PC-3 (cell line): Measurements from ENCODE around the gene RTN4. TPM values are rescaled to one million over a fixed set of nuclear protein-coding genes. Genes with fewer than 3 reads are reported as not detected.

Source experiments
- ATAC-seq: fragments of 200-7000 bp; cut with Tn5 transposase; 2 replicates; pipeline ENCODE4 v1.9.1; 2020; ENCODE audit warnings: mild to moderate bottlenecking, moderate library complexity
- BruUV-seq: library from RNA; stranded (reverse); fragments of 400-500 nt; replicated peaks from 2 replicates; lab custom pipeline; 2021; lab: Mats Ljungman, UMichigan
- CTCF ChIA-PET: fragments of 300-600 bp; sonication (Branson Sonifier 250); formaldehyde crosslinking; loops from one replicate; lab custom pipeline; 2022; ENCODE audit warnings: antibody characterized with exemption; lab: Charles Lee
- POLR2A ChIA-PET: fragments of 300-600 bp; sonication (Branson Sonifier 250); formaldehyde crosslinking; loops from one replicate; lab custom pipeline; 2022; ENCODE audit warnings: antibody characterized with exemption; ENCODE audit not compliant: unreplicated experiment; lab: Charles Lee
- DNase-seq: peaks from one replicate; pipeline ENCODE4 v3.0.0-alpha.2; 2015
- H2AFZ ChIP-seq: fragments of 300-600 bp; sonication (generic); 2 replicates; pipeline ENCODE4 v1.6.0; 2016; ENCODE audit warnings: antibody characterized with exemption, low read length
- H3F3A ChIP-seq: fragments of 300-600 bp; sonication (generic); one replicate; pipeline ENCODE4 v1.6.0; 2017; ENCODE audit warnings: antibody characterized with exemption, low read length, control low read depth, mild to moderate bottlenecking; ENCODE audit not compliant: unreplicated experiment
- H3K27ac ChIP-seq: fragments of 300-600 bp; sonication (generic); 2 replicates; pipeline ENCODE4 v1.5.1; 2016; ENCODE audit warnings: mild to moderate bottlenecking, low read length
- H3K27me3 ChIP-seq: fragments of 300-600 bp; sonication (generic); 2 replicates; pipeline ENCODE4 v1.6.1; 2016; ENCODE audit warnings: low read length, mixed read lengths
- H3K36me3 ChIP-seq: fragments of 300-600 bp; sonication (generic); 2 replicates; pipeline ENCODE4 v1.6.1; 2016; ENCODE audit warnings: low read depth, mixed run types, low read length, mixed read lengths
- H3K4me1 ChIP-seq: fragments of 300-600 bp; sonication (generic); 2 replicates; pipeline ENCODE4 v1.5.1; 2016; ENCODE audit warnings: low read length; ENCODE audit not compliant: insufficient read depth
- H3K4me2 ChIP-seq: fragments of 300-600 bp; sonication (generic); 2 replicates; pipeline ENCODE4 v1.6.0; 2016; ENCODE audit warnings: low read length
- H3K4me3 ChIP-seq: fragments of 300-600 bp; sonication (generic); 2 replicates; pipeline ENCODE4 v1.5.1; 2016; ENCODE audit warnings: mild to moderate bottlenecking, low read length, mixed read lengths
- H3K79me2 ChIP-seq: fragments of 300-600 bp; sonication (generic); 2 replicates; pipeline ENCODE4 v1.6.1; 2017; ENCODE audit warnings: low read length, mixed read lengths
- H3K9ac ChIP-seq: fragments of 300-600 bp; sonication (generic); 2 replicates; pipeline ENCODE4 v1.6.0; 2016; ENCODE audit warnings: mild to moderate bottlenecking, low read length
- H3K9me2 ChIP-seq: fragments of 300-600 bp; sonication (generic); replicated peaks from 2 replicates; pipeline ENCODE4 v1.6.1; 2016; ENCODE audit warnings: mixed run types, low read length, mixed read lengths
- H3K9me3 ChIP-seq: fragments of 300-600 bp; sonication (generic); 2 replicates; pipeline ENCODE4 v1.6.1; 2016; ENCODE audit warnings: low read length, mixed read lengths
- H4K20me1 ChIP-seq: fragments of 300-600 bp; sonication (generic); 2 replicates; pipeline ENCODE4 v1.6.1; 2016; ENCODE audit warnings: low read length, mixed read lengths
- EZH2 ChIP-seq: fragments of 300-600 bp; sonication (generic); IDR thresholded peaks from one replicate; pipeline ENCODE4 v1.6.1; 2017; ENCODE audit warnings: antibody characterized with exemption, mild to moderate bottlenecking, low read length; ENCODE audit not compliant: unreplicated experiment
- EZH2phosphoT487 ChIP-seq: fragments of 300-600 bp; sonication (generic); IDR thresholded peaks from 2 replicates; pipeline ENCODE4 v1.6.1; 2018; ENCODE audit warnings: mild to moderate bottlenecking, antibody characterized with exemption, low read length, borderline replicate concordance
- intact Hi-C: fragments of 100-400 bp; cut with micrococcal nuclease; formaldehyde crosslinking; loops from 2 replicates; pipeline ENCODE4 v1.9.0; 2023
- total RNA-seq: library from RNA; depleted of rRNA; stranded (reverse); fragments of >200 nt; gene quantifications from 2 replicates; pipeline ENCODE4 v1.2.3, GENCODE V29; 2014
- TF ChIP-seq, protein P1 (sequence below): fragments of 300-600 bp; sonication (generic); conservative IDR thresholded peaks from 2 replicates; pipeline ENCODE4 v1.5.1; 2017; ENCODE audit warnings: antibody characterized with exemption, low read depth, mild to moderate bottlenecking, low read length

Gene RTN4
- total RNA-seq, 1 experiment from 2014 or later, result 150 TPM

DNA sequence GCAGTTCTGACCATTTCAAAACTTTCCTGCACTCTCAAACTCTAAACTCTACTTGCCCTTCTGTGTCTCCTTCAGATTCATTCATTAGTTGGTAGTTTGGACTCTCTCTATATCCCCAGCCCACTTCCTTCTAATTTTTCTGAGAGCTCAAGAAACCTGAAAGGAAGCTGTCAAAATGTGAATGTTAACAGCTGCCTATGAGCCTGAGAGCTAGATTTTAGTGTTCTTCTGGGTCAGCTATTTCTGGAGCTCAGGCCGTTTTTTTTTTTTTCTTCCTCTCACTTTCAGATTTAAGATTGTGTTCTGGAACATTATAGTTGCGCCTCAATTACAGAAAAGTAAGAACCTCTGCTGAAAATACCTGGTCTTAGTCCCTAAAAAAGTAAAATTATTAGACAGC is 73.1 kb downstream of the RTN4 start:
- BruUV-seq, result no TSS peak
- peaks cover 17% of the 10 kb centered on the region; the same call in 1 of the 2 replicates for H4K20me1 ChIP-seq
- H3F3A ChIP-seq, result no peaks in the 10 kb centered on the region
- H3K9me3 ChIP-seq, result no peaks in the 10 kb centered on the region
- peaks cover 35% of the 10 kb centered on the region for H3K4me1 ChIP-seq
- ATAC-seq, result no peak
- H3K4me3 ChIP-seq, result no peak overlapping the region
- H3K9ac ChIP-seq, result no peak overlapping the region
- no peaks in the 10 kb centered on the region for H3K27me3 ChIP-seq
- H3K36me3 ChIP-seq, result peaks cover 13% of the 10 kb centered on the region
- ChIA-PET POLR2A (interaction anchor here (0.6 to 0.7 kb wide), 4 partner anchors 18 to 174 kb away, joined by 3 read pairs; no protein-coding TSS in a partner anchor), CTCF (no interaction called here)
- no peak overlapping the region for H3K4me2 ChIP-seq
- no peak overlapping the region for H2AFZ ChIP-seq
- no peak overlapping the region for H3K27ac ChIP-seq
- H3K79me2 ChIP-seq, result peaks cover 93% of the 10 kb centered on the region
- TF ChIP-seq EZH2phosphoT487 (no peak), EZH2 (no peak)
- TF ChIP-seq, protein P1, sequence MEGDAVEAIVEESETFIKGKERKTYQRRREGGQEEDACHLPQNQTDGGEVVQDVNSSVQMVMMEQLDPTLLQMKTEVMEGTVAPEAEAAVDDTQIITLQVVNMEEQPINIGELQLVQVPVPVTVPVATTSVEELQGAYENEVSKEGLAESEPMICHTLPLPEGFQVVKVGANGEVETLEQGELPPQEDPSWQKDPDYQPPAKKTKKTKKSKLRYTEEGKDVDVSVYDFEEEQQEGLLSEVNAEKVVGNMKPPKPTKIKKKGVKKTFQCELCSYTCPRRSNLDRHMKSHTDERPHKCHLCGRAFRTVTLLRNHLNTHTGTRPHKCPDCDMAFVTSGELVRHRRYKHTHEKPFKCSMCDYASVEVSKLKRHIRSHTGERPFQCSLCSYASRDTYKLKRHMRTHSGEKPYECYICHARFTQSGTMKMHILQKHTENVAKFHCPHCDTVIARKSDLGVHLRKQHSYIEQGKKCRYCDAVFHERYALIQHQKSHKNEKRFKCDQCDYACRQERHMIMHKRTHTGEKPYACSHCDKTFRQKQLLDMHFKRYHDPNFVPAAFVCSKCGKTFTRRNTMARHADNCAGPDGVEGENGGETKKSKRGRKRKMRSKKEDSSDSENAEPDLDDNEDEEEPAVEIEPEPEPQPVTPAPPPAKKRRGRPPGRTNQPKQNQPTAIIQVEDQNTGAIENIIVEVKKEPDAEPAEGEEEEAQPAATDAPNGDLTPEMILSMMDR, result no peak
- intact Hi-C loops, result no loop called here
- DNase-seq, result no peak
- H3K9me2 ChIP-seq, result no peaks in the 10 kb centered on the region

DNA sequence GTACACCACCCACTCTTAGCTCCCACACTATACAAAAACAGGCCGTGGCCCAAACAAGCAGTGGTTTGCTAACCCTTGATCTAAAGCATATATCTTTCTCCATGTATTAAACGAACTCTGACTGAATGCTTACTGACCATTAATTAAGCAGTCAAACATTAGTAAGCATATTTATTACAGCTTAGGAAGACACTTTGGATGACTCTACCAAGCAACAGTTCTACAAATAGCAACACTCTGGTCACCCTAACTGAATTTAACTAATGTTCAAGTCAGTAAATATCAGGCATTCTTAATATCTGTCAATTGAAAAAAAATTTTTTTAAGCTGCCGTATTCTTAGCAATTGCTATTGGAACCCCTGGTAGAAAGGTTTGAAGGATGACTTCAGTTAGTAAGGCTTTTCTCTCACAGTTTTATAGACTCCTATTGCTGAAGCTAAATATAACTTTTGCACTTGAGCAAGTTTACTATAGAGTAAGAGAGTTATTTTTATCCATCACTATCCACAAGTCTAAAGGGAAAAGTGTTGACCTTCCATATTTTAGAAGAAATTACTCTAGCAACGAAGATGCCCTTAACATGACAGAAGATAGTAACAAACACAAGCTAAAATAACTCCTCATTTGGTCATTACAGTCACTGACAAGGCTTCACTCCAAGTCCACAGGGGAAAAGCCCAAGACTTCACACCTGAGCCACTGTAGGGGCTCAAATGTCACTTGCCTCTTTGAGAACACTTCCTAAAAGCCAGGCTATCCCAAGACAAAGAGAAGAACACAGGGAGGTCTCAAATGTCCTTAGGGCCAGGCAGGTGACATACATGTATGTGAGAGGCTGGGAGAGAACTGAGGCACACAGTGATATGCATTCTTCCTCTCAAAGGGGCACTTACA is 74.4 kb downstream of the RTN4 start:
- no peak overlapping the region for H3K4me3 ChIP-seq
- no peak for ATAC-seq
- H3K9me3 ChIP-seq, result no peaks in the 10 kb centered on the region
- no TSS peak for BruUV-seq
- intact Hi-C loops, result no loop called here
- DNase-seq, result no peak
- H3K79me2 ChIP-seq, result peaks cover 93% of the 10 kb centered on the region
- H3K36me3 ChIP-seq, result peaks cover 19% of the 10 kb centered on the region
- CTCF ChIA-PET, result interaction anchor here (0.9 kb wide), 1 partner anchor 869 kb away, joined by 3 read pairs; no protein-coding TSS in a partner anchor
- H3K27me3 ChIP-seq, result no peaks in the 10 kb centered on the region
- peaks cover 16% of the 10 kb centered on the region; the same call in 1 of the 2 replicates for H4K20me1 ChIP-seq
- peaks cover 27% of the 10 kb centered on the region for H3K4me1 ChIP-seq
- no peaks in the 10 kb centered on the region for H3K9me2 ChIP-seq
- H3K4me2 ChIP-seq, result no peak overlapping the region
- POLR2A ChIA-PET, result no interaction called here
- no peak overlapping the region for H3K9ac ChIP-seq
- H3F3A ChIP-seq, result no peaks in the 10 kb centered on the region
- H2AFZ ChIP-seq, result no peak overlapping the region
- TF ChIP-seq EZH2phosphoT487 (no peak), EZH2 (no peak)
- TF ChIP-seq, protein P1, result no peak
- no peak overlapping the region for H3K27ac ChIP-seq
